K562 treated with DMSO at 1 percent for 12 hours (cell line): Measurements from ENCODE around the gene PDE1A. TPM values are rescaled to one million over a fixed set of nuclear protein-coding genes. Genes with fewer than 3 reads are reported as not detected.

ENCODE experiments used
- total RNA-seq: library from RNA; unstranded; fragments of 300-600 nt; gene quantifications from 2 replicates; pipeline ENCODE4 v1.2.3, GENCODE V29; 2022; ENCODE audit not compliant: insufficient read depth

PDE1A gene
- 1.7 TPM in 1 of 2 replicates, not detected in the other for total RNA-seq

GRCh38 chr2:182426918-182427240 lies at the start of gene PDE1A:
TSS of gene PDE1A (minus strand) at chr2:182427036.

